ENCODE data around the gene PTPRT. TPM values are rescaled to one million over a fixed set of nuclear protein-coding genes. Genes with fewer than 3 reads are reported as not detected.

The PTPRT gene
- total RNA-seq, 1 experiment from 2014 or later = not detected

DNA sequence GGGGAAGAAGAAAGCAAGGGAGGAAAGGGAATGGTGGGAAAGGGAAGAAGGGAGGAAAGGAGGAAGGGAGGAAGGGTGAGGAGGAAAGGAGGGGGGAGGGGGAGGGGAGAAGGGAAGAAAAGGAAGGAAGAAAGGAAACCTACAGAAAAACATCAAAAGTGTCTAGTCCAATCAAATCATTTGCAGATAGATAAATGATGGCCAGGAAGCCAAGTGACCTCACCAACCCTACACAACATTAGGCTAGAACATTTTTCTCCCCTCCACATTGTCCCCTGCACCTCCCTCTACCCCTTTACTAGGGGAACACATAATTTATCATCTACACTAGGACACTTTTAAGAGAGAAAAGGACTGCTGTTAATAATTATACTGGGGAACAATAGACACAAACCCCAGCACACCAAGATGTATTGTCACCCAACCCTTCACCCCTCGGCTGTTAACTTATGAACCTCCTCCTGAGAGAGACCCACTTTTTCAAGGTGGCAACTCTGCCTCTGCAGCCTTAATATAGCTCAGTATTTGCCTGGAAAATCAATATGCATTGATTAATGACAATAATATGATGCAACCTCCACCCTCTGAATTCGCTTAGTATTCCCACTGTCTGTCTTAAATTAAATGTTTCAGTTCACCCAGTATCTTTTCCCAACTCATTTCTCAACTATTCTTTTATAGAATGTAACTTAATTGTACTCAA is 231.2 kb downstream of the PTPRT start:
- Histone ChIP-seq H3K79me2 (ENCODE audit: low read length) (no peaks in the 10 kb centered on the region), H3K4me3 (ENCODE audit: low read length) (no peak overlapping the region), H3F3A (ENCODE audit: low read length, unreplicated experiment) (no peaks in the 10 kb centered on the region), H2AFZ (ENCODE audit: low read length) (no peak overlapping the region), H3K9me2 (replicated peaks; ENCODE audit: low read length) (no peaks in the 10 kb centered on the region), H3K4me2 (ENCODE audit: low read length) (no peak overlapping the region), H3K36me3 (ENCODE audit: low read depth, low read length) (no peaks in the 10 kb centered on the region), H3K27me3 (ENCODE audit: low read length) (no peaks in the 10 kb centered on the region), H3K4me1 (ENCODE audit: insufficient read depth, low read length) (no peaks in the 10 kb centered on the region), H3K9ac (ENCODE audit: low read length) (no peak overlapping the region), H4K20me1 (ENCODE audit: low read length) (no peaks in the 10 kb centered on the region), H3K9me3 (ENCODE audit: low read length) (no peaks in the 10 kb centered on the region), H3K27ac (ENCODE audit: low read length) (no peak overlapping the region)
- ATAC-seq = no peak
- DNase-seq = no peak
- CTCF ChIA-PET = no interaction called here
- intact Hi-C loops (cut with micrococcal nuclease) = no loop called here
- no TSS peak for BruUV-seq (replicated peaks)
- TF ChIP-seq EZH2phosphoT487 (IDR thresholded peaks at IDR 0.05; ENCODE audit: borderline replicate concordance, low read length) = no peak
- no peak for TF ChIP-seq EZH2 (IDR thresholded peaks at IDR 0.05; ENCODE audit: low read length, unreplicated experiment)
- TF ChIP-seq CTCF (conservative IDR thresholded peaks at IDR 0.05; ENCODE audit: low read depth, low read length) = no peak
- POLR2A ChIA-PET (ENCODE audit: unreplicated experiment) = no interaction called here

DNA sequence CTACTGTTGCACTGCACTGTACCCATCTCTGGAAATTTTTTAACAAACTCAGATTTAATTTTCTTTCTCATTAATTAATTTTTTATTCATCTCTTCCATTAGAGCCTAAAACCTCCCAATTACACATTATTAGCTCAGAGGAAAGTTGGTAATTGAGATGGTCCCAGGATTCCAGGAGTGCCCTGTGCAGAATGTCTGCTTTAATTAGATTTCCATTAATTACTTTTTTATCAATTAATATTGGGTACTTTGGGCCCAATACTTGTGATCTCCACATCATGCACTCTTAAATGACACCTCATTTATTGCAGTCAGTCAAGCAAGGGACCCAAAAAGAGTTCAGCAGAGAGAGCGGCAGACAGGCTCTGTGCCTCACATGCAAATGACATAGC is 232.0 kb downstream of the PTPRT start:
- BruUV-seq (replicated peaks) = no TSS peak

GRCh38 chr20:42957018-42957703 is 232.5 kb downstream of the PTPRT start:
- no peaks in the 10 kb centered on the region for H3K9me2 ChIP-seq (replicated peaks; ENCODE audit: low read length)
- H3K9ac ChIP-seq (ENCODE audit: low read length) = no peak overlapping the region
- POLR2A ChIA-PET (ENCODE audit: unreplicated experiment) = no interaction called here
- no peaks in the 10 kb centered on the region for H3K27me3 ChIP-seq (ENCODE audit: low read length)
- peaks cover 5% of the 10 kb centered on the region; the same call in 1 of the 2 replicates for H3K9me3 ChIP-seq (ENCODE audit: low read length)
- H4K20me1 ChIP-seq (ENCODE audit: low read length) = no peaks in the 10 kb centered on the region
- CTCF ChIA-PET = no interaction called here
- intact Hi-C loops (cut with micrococcal nuclease) = no loop called here
- H3K4me2 ChIP-seq (ENCODE audit: low read length) = no peak overlapping the region
- H2AFZ ChIP-seq (ENCODE audit: low read length) = no peak overlapping the region
- BruUV-seq (replicated peaks) = no TSS peak
- H3K36me3 ChIP-seq (ENCODE audit: low read depth, low read length) = no peaks in the 10 kb centered on the region
- no peak for DNase-seq
- no peak for ATAC-seq
- TF ChIP-seq EZH2phosphoT487 (IDR thresholded peaks at IDR 0.05; ENCODE audit: borderline replicate concordance, low read length) = no peak
- TF ChIP-seq EZH2 (IDR thresholded peaks at IDR 0.05; ENCODE audit: low read length, unreplicated experiment) = no peak
- no peak for TF ChIP-seq CTCF (conservative IDR thresholded peaks at IDR 0.05; ENCODE audit: low read depth, low read length)
- H3F3A ChIP-seq (ENCODE audit: low read length, unreplicated experiment) = no peaks in the 10 kb centered on the region
- H3K4me1 ChIP-seq (ENCODE audit: insufficient read depth, low read length) = no peaks in the 10 kb centered on the region
- no peaks in the 10 kb centered on the region for H3K79me2 ChIP-seq (ENCODE audit: low read length)
- H3K27ac ChIP-seq (ENCODE audit: low read length) = no peak overlapping the region
- H3K4me3 ChIP-seq (ENCODE audit: low read length) = no peak overlapping the region

More for the DNA sequence above, 232.0 kb downstream of the PTPRT start:
- Histone ChIP-seq H3K9me3 (ENCODE audit: low read length) (no peaks in the 10 kb centered on the region), H4K20me1 (ENCODE audit: low read length) (no peaks in the 10 kb centered on the region), H3K9ac (ENCODE audit: low read length) (no peak overlapping the region), H3K4me2 (ENCODE audit: low read length) (no peak overlapping the region), H3K4me1 (ENCODE audit: insufficient read depth, low read length) (no peaks in the 10 kb centered on the region), H3K79me2 (ENCODE audit: low read length) (no peaks in the 10 kb centered on the region), H3K4me3 (ENCODE audit: low read length) (no peak overlapping the region), H3K9me2 (replicated peaks; ENCODE audit: low read length) (no peaks in the 10 kb centered on the region), H3K27ac (ENCODE audit: low read length) (no peak overlapping the region), H3K27me3 (ENCODE audit: low read length) (no peaks in the 10 kb centered on the region), H3K36me3 (ENCODE audit: low read depth, low read length) (no peaks in the 10 kb centered on the region), H2AFZ (ENCODE audit: low read length) (no peak overlapping the region), H3F3A (ENCODE audit: low read length, unreplicated experiment) (no peaks in the 10 kb centered on the region)
- no peak for TF ChIP-seq EZH2 (IDR thresholded peaks at IDR 0.05; ENCODE audit: low read length, unreplicated experiment)
- ATAC-seq (no peak), DNase-seq (no peak)
- ChIA-PET POLR2A (ENCODE audit: unreplicated experiment) (no interaction called here), CTCF (no interaction called here)
- intact Hi-C loops (cut with micrococcal nuclease) = no loop called here

All from PC-3 (cell line).